ENCODE results near the gene SPECC1.

GRCh38 chr17:20151174-20151573 lies 142.0 kb downstream of the SPECC1 start:
- TF ChIP-seq POLR2AphosphoS5 (IDR thresholded peaks at IDR 0.05) (no peak), EP300 (IDR thresholded peaks at IDR 0.05) (no peak), POLR2A (IDR thresholded peaks at IDR 0.05) (no peak)

All from sigmoid colon (tissue), 4 donors.